ENCODE results near the gene FHL2.

DNA sequence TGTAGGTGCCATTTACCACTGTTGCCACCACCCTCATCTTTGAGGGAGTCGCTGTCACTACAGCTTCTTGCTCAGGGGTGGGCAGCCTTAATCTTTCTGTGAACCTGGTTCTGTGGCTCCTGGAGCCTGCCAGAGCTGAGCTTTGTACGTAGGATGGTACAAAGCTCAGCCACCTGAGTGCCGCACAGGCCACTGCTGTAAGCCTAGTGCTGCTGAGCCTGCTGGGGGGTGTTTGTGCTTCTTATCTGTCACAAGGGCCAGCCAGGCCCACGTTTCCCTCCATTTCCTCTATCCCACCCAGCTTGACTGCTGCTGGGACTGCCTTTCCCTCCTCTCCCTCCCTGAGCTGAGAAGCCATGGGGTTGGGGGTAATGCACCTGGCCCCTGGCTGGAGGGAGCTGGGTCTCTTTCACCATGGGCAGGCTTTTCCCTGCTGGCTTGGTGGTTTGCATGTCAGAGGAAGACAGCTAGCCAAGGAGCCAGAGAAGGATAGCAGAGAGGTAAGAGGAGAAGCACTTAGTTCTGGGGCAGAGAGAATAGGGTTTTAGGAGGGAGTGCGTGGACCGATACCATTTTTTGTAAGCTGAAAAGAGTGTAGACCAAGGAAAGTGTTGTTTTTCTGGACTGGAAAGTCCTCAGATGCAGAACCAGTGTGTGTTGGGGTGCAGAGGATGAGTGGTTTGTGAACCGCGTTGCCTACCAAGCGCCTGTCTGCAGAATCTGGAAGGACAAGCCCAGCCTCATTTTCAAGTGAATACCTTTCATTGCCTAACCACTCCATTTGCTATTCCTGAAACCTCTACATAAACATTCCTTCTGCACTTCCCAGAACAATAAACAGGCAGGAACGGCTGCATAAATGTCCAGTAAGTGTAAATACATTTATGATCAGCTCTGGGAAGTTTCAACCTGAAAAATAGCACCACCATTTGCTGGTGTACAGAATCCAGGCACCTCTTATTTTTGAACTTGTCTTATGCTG lies 45.1 kb upstream of the FHL2 start:
- TF ChIP-seq ZFP1 (CRISPR knock-in tag; IDR thresholded peaks at IDR 0.05), result no peak
- no peak for TF ChIP-seq GTF2F1 (IDR thresholded peaks at IDR 0.05; ENCODE audit: low read depth, low read length)
- TF ChIP-seq PHF21A (IDR thresholded peaks at IDR 0.05; ENCODE audit: borderline replicate concordance, low read depth), result no peak
- TF ChIP-seq POLR2AphosphoS5 (IDR thresholded peaks at IDR 0.05; ENCODE audit: control insufficient read depth, insufficient read depth, low read depth, low read length), result no peak
- no peak for TF ChIP-seq TSC22D4 (tag; IDR thresholded peaks at IDR 0.05)
- TF ChIP-seq SMARCA4 (IDR thresholded peaks at IDR 0.05), result no peak
- TF ChIP-seq, protein P1, sequence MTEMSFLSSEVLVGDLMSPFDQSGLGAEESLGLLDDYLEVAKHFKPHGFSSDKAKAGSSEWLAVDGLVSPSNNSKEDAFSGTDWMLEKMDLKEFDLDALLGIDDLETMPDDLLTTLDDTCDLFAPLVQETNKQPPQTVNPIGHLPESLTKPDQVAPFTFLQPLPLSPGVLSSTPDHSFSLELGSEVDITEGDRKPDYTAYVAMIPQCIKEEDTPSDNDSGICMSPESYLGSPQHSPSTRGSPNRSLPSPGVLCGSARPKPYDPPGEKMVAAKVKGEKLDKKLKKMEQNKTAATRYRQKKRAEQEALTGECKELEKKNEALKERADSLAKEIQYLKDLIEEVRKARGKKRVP (CRISPR knock-in tag; IDR thresholded peaks at IDR 0.05), result no peak
- TF ChIP-seq ZNF316 (IDR thresholded peaks at IDR 0.05), result no peak
- TF ChIP-seq NFYB (IDR thresholded peaks at IDR 0.05; ENCODE audit: extremely low read depth, insufficient read length), result no peak
- TF ChIP-seq ZC3H4 (CRISPR knock-in tag; IDR thresholded peaks at IDR 0.05; ENCODE audit: borderline replicate concordance), result no peak
